Progenitor cell of endocrine pancreas (in vitro differentiated cells): ENCODE measurements around the gene HPS5. TPM values are rescaled to one million over a fixed set of nuclear protein-coding genes. Genes with fewer than 3 reads are reported as not detected.

Source experiments
- DNase-seq: peaks from one replicate; pipeline ENCODE4 v3.0.0; 2021; ENCODE audit warnings: low spot score; ENCODE audit not compliant: unreplicated experiment
- H3K27ac Mint-ChIP-seq: 2 replicates; pipeline ENCODE4 v1.8.0; 2021; ENCODE audit warnings: mild to moderate bottlenecking, moderate library complexity, mixed read lengths
- H3K27me3 Mint-ChIP-seq: 2 replicates; pipeline ENCODE4 v1.8.0; 2021; ENCODE audit warnings: mixed read lengths
- H3K36me3 Mint-ChIP-seq: 2 replicates; pipeline ENCODE4 v1.8.0; 2022; ENCODE audit warnings: mixed read lengths; ENCODE audit not compliant: insufficient read depth
- H3K4me1 Mint-ChIP-seq: 2 replicates; pipeline ENCODE4 v1.8.0; 2021; ENCODE audit warnings: low read depth, mixed read lengths
- H3K4me3 Mint-ChIP-seq: 2 replicates; pipeline ENCODE4 v1.8.0; 2021; ENCODE audit warnings: low read depth, mild to moderate bottlenecking, moderate library complexity, mixed read lengths
- H3K9me3 Mint-ChIP-seq: 2 replicates; pipeline ENCODE4 v1.8.0; 2021; ENCODE audit warnings: low read depth, mixed read lengths
- long read RNA-seq: library from polyadenylated mRNA; unstranded; transcript quantifications from one replicate; pipeline ENCODE4 v2.0.0, GENCODE V29; 2020
- total RNA-seq: library from RNA; stranded (reverse); gene quantifications from 2 replicates; pipeline ENCODE4 v1.2.1, GENCODE V29; 2021
- TF ChIP-seq, protein P1 (sequence below): fragments of 200-600 bp; sonication (generic); IDR thresholded peaks from one replicate; pipeline ENCODE4 v1.5.0; 2021; ENCODE audit warnings: antibody characterized with exemption, mild to moderate bottlenecking; ENCODE audit not compliant: unreplicated experiment

The HPS5 gene, protein sequence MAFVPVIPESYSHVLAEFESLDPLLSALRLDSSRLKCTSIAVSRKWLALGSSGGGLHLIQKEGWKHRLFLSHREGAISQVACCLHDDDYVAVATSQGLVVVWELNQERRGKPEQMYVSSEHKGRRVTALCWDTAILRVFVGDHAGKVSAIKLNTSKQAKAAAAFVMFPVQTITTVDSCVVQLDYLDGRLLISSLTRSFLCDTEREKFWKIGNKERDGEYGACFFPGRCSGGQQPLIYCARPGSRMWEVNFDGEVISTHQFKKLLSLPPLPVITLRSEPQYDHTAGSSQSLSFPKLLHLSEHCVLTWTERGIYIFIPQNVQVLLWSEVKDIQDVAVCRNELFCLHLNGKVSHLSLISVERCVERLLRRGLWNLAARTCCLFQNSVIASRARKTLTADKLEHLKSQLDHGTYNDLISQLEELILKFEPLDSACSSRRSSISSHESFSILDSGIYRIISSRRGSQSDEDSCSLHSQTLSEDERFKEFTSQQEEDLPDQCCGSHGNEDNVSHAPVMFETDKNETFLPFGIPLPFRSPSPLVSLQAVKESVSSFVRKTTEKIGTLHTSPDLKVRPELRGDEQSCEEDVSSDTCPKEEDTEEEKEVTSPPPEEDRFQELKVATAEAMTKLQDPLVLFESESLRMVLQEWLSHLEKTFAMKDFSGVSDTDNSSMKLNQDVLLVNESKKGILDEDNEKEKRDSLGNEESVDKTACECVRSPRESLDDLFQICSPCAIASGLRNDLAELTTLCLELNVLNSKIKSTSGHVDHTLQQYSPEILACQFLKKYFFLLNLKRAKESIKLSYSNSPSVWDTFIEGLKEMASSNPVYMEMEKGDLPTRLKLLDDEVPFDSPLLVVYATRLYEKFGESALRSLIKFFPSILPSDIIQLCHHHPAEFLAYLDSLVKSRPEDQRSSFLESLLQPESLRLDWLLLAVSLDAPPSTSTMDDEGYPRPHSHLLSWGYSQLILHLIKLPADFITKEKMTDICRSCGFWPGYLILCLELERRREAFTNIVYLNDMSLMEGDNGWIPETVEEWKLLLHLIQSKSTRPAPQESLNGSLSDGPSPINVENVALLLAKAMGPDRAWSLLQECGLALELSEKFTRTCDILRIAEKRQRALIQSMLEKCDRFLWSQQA
- total RNA-seq = 17.6 and 18.6 TPM in 2 replicates
- long read RNA-seq, full-length matches to known transcripts = 4 of 114 reads
- long read RNA-seq, partial matches to known transcripts = 78 of 114 reads
- long read RNA-seq, other reads (novel, unspliced or antisense) = 32 of 114 reads

DNA sequence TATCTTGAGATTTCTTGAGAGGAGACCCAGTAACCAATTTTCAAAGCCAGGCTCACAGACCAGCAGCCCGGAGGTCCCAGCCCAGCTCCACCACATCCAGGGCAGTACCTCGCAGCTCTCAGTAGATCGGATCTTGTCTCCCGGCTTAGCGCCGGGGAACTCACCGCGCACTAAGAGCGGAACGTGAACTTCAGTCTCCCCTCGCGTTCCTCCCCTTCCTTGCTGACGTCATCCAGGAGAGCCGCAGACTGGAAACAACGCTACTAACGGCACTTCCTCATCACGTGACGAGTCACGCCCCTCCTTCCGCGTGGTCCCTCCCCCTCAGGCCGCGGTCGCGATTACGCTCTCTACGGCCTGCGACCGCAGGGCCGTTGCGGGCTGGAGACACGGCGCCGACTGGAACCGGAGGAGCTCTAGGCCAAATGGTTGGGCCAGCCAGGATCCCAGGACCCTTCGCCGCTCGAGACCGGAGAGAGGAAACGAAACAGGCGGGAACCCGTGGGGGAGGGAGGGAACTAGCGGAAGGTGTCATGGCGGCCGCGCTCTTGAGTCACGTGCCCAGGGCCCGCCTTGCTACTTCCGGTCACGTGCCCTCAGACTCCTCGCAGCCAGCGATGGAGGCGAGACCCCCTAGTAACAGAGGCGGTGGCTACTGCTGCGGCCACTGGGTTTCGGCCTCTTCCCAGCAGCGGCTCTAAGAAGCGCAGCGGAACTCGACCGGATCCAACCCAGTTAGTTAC lies at the start of gene HPS5, which contains the start of gene GTF2H1:
TSS of gene HPS5 (minus strand) at position 172 of the 743 bp plus-strand sequence. CDS start 4,282 bp downstream, outside the sequence.
TSS of gene GTF2H1 (plus strand) at position 599 of the 743 bp plus-strand sequence. CDS start 10,508 bp downstream, outside the sequence.
- peaks cover 2% of the 10 kb centered on the region for H3K36me3 Mint-ChIP-seq
- TF ChIP-seq, protein P1, sequence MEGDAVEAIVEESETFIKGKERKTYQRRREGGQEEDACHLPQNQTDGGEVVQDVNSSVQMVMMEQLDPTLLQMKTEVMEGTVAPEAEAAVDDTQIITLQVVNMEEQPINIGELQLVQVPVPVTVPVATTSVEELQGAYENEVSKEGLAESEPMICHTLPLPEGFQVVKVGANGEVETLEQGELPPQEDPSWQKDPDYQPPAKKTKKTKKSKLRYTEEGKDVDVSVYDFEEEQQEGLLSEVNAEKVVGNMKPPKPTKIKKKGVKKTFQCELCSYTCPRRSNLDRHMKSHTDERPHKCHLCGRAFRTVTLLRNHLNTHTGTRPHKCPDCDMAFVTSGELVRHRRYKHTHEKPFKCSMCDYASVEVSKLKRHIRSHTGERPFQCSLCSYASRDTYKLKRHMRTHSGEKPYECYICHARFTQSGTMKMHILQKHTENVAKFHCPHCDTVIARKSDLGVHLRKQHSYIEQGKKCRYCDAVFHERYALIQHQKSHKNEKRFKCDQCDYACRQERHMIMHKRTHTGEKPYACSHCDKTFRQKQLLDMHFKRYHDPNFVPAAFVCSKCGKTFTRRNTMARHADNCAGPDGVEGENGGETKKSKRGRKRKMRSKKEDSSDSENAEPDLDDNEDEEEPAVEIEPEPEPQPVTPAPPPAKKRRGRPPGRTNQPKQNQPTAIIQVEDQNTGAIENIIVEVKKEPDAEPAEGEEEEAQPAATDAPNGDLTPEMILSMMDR = no peak
- H3K27ac Mint-ChIP-seq = peak within 1 kb of the TSS; percentile 100
- peak; percentile 84 for DNase-seq
- peaks cover 44% of the 10 kb centered on the region for H3K4me1 Mint-ChIP-seq
- H3K9me3 Mint-ChIP-seq = no peaks in the 10 kb centered on the region
- no peaks in the 10 kb centered on the region for H3K27me3 Mint-ChIP-seq
- peak within 1 kb of the TSS; percentile 98 for H3K4me3 Mint-ChIP-seq

DNA sequence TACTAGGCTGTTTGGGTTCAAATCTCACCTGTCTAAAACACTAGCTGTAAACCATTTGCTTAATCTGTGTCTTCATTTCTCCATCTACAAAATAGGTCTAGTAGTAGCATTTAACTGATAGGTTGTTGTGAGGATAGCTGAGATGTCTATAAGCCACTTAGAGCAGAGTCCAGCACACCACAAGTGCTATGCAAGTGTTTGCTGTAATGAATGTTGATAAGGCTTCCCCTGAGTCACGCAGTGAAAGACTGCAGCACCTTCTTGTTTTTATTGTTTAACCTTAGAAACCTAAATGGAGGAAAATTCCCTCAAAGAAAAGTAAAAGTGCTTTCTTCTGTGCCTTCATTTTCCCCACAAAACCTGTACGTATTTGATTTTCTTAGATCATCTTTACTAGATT lies 49.3 kb upstream of the HPS5 start:
- TF ChIP-seq, protein P1 = no peak
- Mint-ChIP-seq H3K36me3 (peaks cover 3% of the 10 kb centered on the region), H3K27ac (no peak overlapping the region), H3K9me3 (no peaks in the 10 kb centered on the region), H3K4me1 (no peaks in the 10 kb centered on the region), H3K27me3 (no peaks in the 10 kb centered on the region), H3K4me3 (no peak overlapping the region)
- DNase-seq = no peak

DNA sequence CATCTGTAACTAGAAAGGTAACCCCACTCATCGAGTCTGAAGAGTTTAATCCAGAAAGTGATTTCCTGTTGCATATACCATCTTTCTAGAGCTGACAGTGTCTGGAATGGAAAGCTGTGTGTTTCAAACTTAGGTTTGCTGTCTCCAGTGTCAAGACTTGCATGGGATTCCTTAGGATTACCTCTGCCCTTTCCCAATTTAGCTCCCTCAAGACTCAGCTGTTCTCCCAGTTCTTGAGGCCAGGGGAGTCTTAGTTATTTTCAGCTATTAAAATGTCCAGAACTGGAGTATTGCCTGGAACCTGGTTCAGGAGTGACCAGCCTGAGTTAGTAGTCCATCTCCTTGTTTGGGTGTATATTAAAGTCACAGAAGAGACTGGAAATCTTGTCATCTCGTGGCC lies 47.5 kb upstream of the HPS5 start:
- H3K4me1 Mint-ChIP-seq = no peaks in the 10 kb centered on the region
- H3K36me3 Mint-ChIP-seq = peaks cover 8% of the 10 kb centered on the region
- H3K27me3 Mint-ChIP-seq = no peaks in the 10 kb centered on the region
- no peak overlapping the region for H3K4me3 Mint-ChIP-seq
- TF ChIP-seq, protein P1 = no peak
- no peak for DNase-seq
- no peak overlapping the region for H3K27ac Mint-ChIP-seq
- no peaks in the 10 kb centered on the region for H3K9me3 Mint-ChIP-seq

DNA sequence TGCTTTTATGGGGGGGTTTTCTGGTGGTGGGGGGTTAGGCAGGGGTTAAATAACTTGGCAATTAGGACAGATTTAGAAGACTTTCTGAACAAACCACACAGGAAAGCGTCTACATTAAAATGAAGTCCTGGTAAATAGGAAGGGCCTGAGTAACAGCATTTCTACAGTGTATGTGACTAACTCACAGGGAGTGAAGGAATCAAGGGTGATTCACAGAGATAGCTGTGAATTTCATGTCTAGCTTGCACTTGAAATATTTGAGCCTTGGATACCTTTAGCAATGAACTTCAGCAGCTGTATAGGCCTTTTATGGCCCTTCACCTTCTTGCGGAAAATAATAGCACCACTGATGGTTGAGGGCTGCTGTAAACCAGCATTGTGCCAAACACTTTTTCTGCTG lies 46.3 kb upstream of the HPS5 start:
- H3K36me3 Mint-ChIP-seq = peaks cover 11% of the 10 kb centered on the region
- no peak overlapping the region for H3K27ac Mint-ChIP-seq
- H3K4me3 Mint-ChIP-seq = no peak overlapping the region
- no peak for DNase-seq
- no peaks in the 10 kb centered on the region for H3K27me3 Mint-ChIP-seq
- H3K4me1 Mint-ChIP-seq = no peaks in the 10 kb centered on the region
- H3K9me3 Mint-ChIP-seq = no peaks in the 10 kb centered on the region
- TF ChIP-seq, protein P1 = no peak
